ENCODE results near the gene MRPS14. TPM values are rescaled to one million over a fixed set of nuclear protein-coding genes. Genes with fewer than 3 reads are reported as not detected.

MRPS14 gene
- total RNA-seq, 1 donor from 2014 or later = 27.5 TPM

DNA sequence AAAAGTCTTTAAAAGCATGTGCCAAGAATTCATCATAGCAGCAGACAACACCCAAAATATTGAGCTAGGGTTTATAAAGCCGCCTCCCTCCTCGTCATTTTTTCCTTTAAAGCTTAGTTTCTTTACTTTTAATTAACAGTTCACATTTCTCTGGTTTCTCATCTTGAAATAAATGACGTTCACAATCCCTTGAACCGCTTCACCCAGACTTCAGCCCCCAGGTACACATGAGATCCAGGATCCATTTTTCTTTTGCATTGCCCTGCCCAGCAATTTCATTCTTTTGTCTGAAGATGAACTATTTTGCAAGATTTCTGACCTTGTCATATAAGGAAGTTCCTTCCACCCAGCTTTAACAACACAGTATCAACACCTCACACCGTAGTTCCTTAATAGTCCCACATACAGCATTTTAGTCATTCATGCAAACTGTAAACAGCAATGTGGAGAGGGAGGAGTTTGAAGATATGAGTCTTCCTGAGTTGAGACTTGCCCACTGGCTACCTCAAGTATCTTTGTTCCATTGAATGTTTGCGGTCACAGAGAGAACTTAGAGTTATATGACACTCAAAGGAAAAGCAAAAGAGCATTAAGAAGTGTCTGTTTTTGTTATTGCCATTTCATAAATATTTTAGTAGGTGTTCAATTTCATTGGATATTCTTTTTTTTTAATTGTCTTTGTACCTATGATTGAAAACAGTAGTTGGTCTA is 58.8 kb downstream of the MRPS14 start:
- ATAC-seq = peak; percentile 74 to 87
- TF ChIP-seq, protein P1, sequence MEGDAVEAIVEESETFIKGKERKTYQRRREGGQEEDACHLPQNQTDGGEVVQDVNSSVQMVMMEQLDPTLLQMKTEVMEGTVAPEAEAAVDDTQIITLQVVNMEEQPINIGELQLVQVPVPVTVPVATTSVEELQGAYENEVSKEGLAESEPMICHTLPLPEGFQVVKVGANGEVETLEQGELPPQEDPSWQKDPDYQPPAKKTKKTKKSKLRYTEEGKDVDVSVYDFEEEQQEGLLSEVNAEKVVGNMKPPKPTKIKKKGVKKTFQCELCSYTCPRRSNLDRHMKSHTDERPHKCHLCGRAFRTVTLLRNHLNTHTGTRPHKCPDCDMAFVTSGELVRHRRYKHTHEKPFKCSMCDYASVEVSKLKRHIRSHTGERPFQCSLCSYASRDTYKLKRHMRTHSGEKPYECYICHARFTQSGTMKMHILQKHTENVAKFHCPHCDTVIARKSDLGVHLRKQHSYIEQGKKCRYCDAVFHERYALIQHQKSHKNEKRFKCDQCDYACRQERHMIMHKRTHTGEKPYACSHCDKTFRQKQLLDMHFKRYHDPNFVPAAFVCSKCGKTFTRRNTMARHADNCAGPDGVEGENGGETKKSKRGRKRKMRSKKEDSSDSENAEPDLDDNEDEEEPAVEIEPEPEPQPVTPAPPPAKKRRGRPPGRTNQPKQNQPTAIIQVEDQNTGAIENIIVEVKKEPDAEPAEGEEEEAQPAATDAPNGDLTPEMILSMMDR (IDR thresholded peaks at IDR 0.05) = no peak
- Histone ChIP-seq H3K4me1 (peaks cover 63% of the 10 kb centered on the region), H3K27me3 (ENCODE audit: low read depth) (no peaks in the 10 kb centered on the region), H3K36me3 (no peaks in the 10 kb centered on the region), H3K27ac (peak overlapping the region; percentile 84), H3K9me3 (no peaks in the 10 kb centered on the region), H3K4me3 (peak overlapping the region; percentile 31)
- DNase-seq = no peak
- intact Hi-C loops (cut with DNase I) = no loop called here

DNA sequence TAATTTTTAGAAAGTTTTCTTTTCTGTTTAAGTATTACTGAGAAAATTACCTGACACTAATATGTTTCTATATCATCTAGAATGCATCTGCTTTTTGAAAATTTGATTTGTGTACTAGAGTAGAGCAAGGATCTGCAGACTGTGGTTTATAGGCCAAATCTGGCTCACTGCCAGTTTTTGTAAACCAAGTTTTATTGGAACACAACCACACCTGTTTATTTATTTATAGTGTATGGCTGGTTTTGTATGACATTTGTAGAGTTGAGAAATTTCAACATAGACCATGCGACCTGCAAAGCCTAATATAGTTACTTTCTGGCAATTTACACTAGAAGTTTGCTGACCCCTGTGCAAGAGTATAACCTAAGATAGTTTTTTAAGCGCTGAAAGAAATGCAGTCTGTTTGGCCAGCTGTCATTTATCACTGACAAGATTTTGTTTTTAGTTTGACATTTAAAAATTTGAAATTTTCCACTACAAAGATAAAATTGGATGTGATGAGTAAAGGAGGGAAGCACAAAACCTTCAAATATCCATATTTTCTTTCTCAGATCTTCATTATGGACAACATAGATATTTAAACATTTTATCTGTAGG is 59.6 kb downstream of the MRPS14 start:
- H3K36me3 ChIP-seq = peaks cover 3% of the 10 kb centered on the region
- H3K4me3 ChIP-seq = no peak overlapping the region
- TF ChIP-seq, protein P1 (IDR thresholded peaks at IDR 0.05) = no peak
- intact Hi-C loops (cut with DNase I) = no loop called here
- H3K27ac ChIP-seq = peak overlapping the region; percentile 84
- H3K27me3 ChIP-seq (ENCODE audit: low read depth) = no peaks in the 10 kb centered on the region
- ATAC-seq (no peak), DNase-seq (no peak)
- no peaks in the 10 kb centered on the region for H3K9me3 ChIP-seq
- H3K4me1 ChIP-seq = peaks cover 56% of the 10 kb centered on the region

Other genes starting within 250 kb of the MRPS14 start
- gene CACYBP, start 23.5 kb downstream of the MRPS14 start, total RNA-seq = 74.4 TPM
- 0.18 TPM for gene TNN, start 44.4 kb upstream of the MRPS14 start, total RNA-seq
- 46.9 TPM for gene KIAA0040, start 169.4 kb upstream of the MRPS14 start, total RNA-seq

All from lower lobe of right lung (tissue), 2 donors.